HG03064 (cell line): Measurements from ENCODE around the gene SUSD3.

ENCODE experiments used
- ATAC-seq: cut with Tn5 transposase; IDR thresholded peaks from one replicate; pipeline ENCODE4 v1.9.1; 2021; ENCODE audit warnings: low read depth; ENCODE audit not compliant: unreplicated experiment

The SUSD3 gene

DNA sequence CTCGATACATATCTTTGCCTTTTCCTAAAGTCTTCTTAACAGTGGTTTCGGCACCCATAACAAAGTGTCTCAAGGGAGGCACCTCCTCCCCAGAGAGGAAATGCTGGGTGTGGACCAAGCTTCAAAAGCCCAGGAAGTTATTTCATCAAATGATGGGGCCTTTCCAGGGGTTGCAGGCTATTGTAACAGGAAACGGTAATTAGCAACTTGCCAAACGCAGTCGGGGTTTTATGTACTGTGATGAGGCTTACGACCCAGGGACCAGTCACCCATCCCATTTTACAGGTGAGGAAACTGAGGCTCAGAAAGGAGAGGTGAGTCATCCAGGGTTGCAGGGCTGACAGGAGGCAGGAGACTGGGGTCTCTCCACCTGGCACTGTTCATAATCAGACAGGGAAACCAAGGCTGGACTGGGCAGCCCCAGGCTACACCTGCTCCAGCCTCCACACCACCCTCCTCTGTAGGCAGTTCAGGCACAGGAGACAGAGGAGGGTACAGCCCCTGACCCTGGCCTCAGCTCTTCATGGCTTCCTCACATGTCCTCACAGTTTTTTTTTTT is 30.0 kb upstream of the SUSD3 start:
- no peak for ATAC-seq

DNA sequence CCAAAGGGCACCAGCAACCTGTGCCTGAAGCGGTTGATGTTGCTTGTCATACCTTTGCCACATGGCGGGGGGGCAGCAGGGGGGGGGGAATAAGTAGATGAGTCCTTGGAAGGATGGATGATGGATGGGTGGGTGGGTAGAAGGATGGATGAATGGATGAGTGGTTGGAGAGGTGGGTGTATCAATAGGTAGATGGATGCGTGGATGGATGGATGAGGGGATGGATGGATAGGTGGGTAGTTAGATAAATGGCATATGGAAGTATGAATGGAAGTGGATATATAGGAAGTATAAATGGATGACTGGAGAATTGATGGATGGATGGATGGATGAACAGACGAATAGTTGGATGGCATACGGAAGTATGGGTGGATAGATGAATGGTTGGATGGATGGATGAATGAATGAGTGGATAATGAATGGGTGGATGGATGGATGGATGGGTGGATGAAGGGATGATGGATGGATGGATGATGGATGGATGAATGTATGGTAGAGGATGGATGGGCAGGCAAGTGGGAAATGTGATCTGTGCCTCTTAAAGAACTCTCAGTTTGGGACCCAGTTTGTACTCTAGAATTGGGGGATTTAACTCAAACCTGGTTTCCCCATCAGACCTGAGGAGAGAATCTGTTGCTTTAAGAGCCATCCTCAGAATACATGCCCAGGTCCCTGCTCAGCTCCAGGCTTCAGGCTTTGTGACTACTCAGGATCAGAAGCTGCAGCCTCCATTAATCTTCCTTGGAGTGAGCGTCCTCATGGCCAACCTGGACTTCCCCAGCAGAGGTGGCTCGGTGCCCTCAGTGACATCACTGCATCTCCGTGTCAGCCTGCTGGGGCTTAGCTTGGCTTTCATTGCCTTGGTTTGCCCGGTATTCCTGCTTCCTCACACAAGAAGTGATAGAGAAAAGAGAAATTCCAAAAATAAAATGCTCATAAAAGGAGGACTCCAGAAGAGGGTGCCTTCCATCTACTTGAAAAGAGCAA is 27.6 kb upstream of the SUSD3 start:
- ATAC-seq: no peak

DNA sequence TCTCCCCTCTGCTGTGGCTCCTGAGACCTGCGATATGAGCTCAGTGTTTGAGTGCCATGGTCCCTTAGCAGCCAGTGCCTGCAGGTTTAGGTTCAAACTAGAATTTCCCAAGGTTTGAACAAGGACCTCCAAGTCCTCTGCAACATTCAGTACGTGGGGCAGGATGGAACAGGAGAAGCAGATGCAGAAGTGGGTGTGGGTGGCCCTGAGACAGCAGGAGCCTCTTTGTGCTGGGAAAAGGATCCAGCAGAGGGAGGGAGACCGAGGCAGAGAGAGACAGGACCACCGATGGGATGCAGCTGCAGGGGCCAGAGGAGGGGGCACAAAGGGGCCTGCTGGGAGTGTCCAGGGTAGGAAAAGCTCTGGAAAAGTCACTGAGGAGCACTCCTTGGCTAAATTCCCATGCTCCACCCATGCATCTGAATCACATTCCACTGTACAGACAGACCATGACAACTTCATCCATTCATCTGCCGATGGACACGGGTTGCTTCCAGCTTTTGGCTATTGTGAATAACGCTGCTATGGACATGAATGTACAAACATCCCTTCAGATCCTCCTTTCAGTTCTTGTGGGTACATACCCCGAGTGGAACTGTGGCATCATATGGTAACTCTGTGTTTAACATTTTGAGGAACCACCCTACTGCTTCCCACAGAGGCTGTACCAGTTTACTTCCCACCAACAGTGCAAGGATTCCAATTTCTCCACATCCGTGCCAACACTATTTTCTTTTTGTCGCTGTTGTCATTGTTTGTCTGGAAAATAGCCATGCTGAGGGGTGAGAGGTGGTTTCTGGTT is 26.7 kb upstream of the SUSD3 start:
- ATAC-seq: no peak

DNA sequence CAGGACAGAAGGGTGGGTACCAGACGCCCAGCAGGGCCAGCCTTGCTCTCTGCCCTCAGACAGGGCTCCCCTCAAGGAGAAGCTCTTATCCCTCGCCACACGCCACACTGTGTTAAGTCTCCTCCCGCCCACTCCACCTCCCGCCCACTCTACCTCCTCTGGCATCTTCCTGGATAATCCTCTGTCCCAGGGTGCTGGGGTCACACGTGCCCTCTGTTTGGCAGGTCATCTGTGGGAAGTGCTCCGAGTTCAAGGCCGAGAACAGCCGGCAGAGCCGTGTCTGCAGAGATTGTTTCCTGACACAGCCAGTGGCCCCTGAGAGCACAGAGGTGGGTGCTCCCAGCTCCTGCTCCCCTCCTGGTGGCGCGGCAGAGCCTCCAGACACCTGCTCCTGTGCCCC is 26.0 kb upstream of the SUSD3 start:
- no peak for ATAC-seq

DNA sequence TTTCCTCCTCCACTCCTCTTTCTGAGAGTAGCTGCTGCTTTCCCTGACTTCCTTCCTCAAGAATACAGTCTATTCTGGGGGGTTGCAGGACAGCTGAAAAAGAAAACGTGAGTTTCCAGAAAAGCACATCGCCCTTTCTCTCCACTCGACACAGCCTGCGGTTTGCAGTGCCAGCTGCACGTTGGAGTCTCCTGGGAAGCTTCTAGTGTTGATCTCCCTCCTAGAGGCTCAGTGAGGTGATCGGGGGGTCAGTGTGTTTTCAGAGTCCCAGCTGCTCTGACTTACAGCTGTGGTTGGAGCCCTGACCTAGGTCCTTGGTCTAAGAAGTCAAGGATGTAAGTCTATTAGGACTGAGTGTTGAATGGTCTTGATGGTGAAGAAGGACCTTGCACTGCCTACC is 25.0 kb upstream of the SUSD3 start:
- no peak for ATAC-seq

DNA sequence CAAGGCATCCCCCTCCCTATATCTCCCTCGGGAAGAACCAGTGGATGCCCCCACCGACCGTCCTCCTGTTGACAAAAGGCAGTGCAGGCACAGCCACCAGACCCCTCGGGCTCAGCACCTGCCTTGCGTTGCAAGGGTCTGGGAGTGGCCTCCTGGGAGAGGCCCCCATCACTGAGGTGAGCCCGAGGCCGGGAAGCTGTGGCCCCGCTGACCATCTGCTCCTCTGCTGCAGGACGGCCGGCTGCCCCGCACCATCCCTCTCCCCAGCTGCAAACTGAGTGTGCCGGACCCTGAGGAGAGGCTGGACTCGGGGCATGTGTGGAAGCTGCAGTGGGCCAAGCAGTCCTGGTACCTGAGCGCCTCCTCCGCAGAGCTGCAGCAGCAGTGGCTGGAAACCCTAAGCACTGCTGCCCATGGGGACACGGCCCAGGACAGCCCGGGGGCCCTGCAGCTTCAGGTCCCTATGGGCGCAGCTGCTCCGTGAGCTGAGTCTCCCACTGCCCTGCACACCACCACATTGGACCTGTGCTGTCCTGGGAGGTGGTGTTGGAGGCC is 23.3 kb upstream of the SUSD3 start:
- no peak for ATAC-seq

DNA sequence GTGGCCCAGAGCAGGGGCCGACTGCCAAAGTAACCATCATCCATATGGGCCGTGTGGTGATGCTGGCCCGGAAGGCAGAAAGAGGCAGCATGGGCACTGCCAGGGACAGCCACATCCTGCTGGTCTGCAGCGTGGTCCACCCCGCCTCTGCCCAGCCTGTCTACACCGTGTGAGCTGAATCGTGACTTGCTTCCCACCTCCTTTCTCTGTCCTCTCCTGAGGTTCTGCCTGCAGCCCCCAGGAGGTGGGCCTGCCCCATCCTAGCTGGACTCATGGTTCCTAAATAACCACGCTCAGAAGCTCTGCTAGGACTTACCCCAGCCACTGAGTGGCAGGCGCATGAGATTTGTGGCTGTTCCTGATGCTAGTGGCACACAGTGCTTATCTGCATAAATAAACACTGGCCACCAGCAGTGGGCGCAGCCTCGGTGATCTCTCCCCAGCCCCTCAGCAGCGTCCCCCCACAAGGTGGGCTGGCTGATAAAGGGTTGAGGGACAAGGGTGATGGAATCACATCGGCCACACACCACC is 22.6 kb upstream of the SUSD3 start:
- ATAC-seq: no peak

DNA sequence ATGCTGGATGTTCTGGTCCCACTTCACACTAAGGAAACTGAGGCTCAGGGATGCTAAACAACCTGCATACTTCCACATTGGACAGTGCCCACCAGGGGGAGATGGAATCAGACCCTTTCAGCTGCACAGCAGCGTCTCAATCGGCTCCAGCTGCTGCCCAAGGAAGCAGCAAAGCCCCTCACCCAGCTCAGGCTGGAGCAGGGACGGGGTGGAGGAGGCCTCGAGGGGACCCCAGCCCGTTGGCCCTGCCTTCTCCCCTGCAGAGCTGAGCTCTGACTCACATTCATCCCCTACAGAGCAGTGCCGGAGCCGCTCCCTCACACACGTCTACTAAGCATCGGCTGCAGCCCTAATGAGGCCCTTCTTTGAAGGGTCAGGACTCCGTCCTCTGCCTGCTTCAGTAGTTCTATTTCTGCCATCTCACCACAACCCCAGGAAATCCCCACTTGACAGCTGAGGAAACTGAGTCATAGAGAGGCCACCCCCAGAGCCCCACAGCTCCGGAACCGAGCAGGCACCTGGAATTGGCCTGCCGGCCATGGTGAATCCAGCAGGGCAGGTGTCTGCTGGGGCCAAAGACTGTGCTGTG is 21.5 kb upstream of the SUSD3 start:
- ATAC-seq: no peak

DNA sequence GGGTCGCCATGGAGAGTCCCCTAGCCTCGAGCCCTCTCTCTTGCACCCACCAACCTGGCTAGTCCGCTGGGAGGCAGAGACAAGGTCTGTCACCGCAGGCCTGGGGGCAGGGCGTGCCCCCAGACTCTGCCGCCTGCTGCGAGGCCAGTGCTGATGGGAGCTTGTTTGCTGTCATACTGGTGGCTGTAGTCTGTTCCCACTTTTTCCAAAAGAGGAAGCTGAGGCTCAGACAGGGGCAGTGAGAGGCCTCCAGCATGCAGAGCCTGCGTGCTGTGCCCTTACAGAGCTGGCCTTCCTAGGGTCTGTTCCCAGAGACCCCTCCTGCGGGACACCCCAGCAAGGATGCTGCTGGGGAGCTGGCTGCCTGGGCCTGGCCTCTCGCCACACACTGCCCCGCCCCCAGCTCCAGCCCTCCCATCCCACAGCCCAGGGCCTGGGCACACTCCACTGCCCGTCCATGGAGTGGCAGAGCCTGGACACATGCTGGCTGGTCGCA is 21.0 kb upstream of the SUSD3 start:
- no peak for ATAC-seq

DNA sequence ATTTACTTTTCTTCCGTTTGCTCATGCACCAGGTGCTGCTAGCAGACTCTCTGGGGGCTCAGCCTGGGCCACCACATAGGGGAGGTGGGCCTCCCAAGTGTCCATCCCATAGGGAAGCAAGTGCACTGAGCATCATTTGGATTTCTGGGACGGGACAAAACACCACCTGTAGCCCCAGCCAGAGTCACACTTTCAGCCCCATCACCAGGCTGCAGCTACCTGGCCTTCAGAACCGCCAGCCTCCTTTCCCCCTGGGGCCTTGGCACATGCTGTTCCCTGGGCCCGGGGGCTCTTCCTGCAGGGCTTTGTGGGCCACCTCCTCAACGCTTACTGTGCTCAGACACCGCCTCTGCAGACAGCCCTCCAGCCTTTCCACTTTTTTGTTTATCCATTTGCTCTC is 19.6 kb upstream of the SUSD3 start:
- no peak for ATAC-seq

DNA sequence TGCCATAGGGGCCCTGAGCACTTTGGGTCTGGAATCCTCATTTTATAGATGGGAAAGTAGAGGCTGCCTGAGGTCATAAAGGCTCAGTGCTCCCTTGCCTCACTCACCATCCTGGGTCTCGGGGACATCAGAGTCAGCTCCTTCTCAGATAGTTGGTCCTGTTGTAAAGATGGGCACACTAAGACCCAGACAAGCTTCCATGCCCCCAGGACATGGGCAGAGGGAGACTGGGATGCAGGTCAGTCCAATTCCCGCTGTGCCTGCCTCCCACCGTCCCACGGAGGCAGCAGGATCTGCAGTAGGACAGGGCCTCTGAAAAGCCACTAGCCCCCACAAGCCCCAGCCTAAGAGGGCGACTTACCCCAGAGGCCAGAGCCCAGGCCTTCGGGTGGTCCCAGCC is 19.0 kb upstream of the SUSD3 start:
- ATAC-seq: no peak

DNA sequence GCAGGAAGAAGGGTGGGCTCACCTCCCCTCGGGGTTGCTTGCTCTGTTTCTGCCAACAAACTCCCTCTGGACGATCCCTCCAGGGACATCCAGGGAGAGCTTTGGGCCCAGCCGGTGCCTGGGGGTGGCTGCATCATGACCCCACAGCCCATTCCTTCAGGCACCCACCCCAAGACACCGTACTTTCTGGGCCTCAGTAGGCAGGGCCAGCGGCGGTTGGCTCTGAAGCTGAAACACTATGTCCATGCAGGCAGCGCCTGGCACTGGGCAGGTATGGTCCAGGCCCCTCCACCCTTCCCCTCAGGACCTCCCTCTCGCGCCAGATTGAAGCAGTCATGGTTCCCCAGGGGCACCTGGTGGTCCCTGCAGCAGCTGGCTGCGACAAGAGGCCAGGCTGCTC is 18.5 kb upstream of the SUSD3 start:
- ATAC-seq: no peak

DNA sequence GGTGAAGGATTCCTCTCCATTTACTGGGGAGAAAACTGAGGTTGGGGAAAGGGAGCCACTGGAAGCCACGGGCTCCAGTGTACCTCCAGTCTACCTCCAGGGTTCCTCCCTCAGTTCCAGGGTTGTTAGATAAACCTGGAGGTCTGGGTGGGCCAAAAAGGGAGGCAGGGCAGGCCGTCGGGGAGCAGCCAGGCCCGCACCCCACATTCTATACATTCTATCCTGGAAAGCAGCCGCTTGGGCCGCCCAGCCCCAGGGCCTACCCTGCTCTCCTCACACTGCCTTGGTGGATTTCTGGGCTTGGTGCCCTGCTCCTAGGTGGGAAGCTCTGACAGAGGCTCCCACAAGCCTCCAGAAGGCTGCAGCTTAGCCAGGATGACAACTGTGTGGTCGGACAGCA is 18.1 kb upstream of the SUSD3 start:
- ATAC-seq: no peak

DNA sequence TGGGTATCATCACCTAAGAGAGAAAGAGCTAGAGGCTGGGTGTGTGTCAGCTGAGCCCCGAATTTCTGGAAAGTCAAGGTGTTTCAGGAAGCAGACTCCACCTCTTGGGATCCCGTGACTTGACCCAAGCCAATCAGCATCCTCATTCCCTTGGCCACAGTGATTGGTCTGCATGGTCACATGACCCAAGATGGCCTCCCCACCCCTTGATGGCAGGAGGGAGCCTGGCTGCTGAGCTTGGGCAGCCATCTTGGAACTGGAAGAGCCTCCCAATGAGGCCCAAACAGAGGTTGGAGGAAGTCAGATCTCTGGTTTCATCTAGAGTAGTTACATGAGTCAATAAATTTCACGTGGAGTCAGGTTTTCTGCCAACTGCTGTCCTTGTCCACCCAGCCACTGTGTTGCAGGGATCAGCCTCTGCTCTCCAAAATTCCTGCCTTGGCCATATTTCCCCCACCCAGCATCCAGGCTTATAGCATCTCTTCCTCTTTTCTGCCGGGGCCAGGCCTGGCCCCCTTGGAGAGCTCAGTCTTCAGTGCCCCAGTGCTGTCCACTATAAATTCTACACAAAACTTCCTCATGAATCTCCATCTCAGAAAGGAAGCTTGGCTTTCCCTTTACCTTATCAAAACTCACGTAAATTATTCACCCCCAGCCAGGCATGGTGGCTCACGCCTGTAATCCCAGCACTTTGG is 17.2 kb upstream of the SUSD3 start:
- no peak for ATAC-seq

DNA sequence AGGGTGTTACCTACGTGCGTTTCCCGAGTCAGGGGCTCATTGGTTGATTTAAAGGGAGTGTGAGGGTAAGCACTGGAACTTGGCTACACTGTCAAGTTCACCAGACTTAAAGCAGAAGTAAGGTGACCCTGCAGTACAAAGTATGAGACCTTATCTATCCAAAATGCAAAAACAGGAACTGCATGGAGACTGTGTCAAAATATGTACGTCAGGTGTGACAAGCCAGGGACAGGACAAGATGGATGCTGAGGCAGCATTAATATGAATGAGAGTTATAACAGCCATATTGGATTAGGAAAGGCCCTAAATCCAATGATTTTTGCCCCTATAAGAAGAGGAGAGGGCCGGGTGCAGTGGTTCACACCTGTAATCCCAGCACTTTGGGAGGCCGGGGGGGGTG is 15.4 kb upstream of the SUSD3 start:
- no peak for ATAC-seq

DNA sequence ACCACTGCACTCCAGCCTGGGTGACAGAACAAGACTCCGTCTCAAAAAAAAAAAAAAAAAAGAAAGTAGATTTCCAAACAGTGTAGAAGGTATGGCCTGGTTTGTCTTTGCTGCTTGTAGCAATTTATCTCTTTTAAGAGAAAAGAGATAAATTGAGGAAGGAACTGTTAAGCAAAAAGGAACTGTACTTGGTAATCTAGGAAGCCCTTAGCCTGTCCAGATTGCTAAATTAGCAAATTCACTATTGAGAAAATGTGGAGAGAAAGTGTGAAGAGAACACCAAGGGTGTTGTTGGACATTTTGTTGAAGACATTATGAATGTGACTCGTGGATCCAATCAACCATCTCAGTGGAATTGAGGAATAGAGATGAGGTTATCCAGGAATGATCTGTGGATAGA is 13.0 kb upstream of the SUSD3 start:
- no peak for ATAC-seq

DNA sequence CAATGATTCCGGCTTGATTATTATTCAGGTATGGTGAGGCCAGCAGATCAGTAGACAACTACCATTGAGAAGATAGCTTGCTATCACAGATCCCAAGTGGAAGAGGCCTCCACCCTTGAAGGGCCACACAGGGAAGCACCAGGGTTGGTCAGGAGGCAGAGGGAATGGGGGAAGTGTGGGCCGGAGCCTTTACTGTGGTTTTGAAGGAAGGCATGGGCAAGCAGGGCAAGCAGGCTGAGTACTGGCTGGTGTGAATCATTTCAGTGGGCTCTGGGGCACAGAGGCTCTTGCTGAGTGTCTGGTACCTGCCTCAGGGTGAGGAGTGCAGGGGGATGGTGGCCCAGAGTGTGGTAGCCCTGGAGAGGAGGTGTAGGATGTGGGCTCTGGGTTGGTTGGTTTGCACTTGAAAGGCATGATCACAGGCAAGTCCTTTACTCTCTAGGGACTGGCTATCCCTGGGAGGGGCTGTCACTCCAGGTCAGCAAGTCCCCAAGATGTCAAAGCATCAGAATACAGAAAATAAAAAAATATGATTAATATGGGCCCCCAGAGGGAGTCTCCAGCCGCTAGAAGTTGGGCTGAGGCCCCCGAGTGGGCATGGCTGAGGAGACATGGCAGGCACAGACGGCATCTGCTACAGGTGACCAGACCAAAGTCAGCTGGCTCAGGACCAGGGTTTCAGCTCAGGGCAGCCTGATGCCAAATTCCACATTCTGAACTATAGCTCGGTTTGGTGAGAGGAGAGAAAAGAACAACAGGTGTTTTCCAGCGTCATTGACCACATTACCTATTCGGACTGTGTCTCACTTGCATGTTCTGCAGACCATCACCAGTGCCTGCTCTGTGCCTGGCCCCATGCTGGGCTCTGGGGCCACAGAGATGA is 9.7 kb upstream of the SUSD3 start:
- ATAC-seq: no peak

DNA sequence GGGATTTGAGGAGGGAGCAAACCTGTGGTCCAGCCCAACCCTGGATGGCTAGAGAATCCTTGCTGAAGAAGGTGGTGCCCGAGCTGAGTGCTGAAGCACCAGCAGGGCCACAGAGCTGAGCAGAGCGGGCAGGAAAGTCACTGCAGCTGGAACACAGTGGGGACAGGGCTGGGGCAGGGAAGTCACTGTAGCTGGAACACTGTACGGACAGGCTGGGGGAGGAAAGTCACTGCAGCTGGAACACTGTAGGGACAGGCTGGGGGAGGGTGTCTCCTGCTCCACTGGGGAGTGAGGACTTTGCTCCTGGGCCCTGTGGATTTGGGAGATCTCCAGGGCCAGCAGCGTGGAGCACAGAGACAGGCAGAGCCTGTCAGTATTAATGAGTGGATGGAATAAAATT is 9.0 kb upstream of the SUSD3 start:
- ATAC-seq: no peak

DNA sequence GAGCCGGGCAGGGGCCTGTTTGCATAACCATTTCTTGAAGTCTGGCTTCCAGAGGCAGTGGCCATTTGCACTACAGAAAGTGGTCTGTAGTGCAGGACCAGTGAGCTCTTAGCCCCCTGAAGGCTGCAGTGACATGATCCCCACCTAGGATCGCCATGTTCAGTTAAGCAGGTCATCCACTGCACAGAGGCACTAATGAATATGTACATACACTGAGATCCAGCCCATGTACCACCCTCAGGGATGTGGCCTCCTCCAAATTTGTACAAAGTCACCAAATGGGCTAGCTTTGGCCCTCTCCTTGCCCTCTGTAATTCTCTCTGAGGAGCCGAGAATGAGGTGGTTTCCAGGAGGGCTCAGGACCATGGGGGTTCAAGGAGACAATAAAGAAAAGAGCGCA is 8.3 kb upstream of the SUSD3 start:
- ATAC-seq: no peak
